Suprapubic skin (tissue), 3 donors: Measurements from ENCODE around the gene LANCL2.

Source experiments
- CTCF ChIP-seq, 2 donors: fragments of 200-600 bp in 1 of 2; fragments of 450-650 bp in 1 of 2; sonication (generic) in 1 of 2; IDR thresholded peaks; one replicate each; pipeline ENCODE4 v1.5.1; 2016 to 2019; ENCODE audit warnings: antibody characterized with exemption in 2 of 2, mild to moderate bottlenecking in 1 of 2, moderate library complexity in 1 of 2
- EP300 ChIP-seq: sonication (generic); formaldehyde crosslinking; IDR thresholded peaks from one replicate; pipeline ENCODE4 v1.6.1; 2017; ENCODE audit warnings: antibody characterized with exemption
- POLR2A ChIP-seq, 2 donors: fragments of 450-650 bp; IDR thresholded peaks; one replicate each; pipeline ENCODE4 v1.6.1; 2017; ENCODE audit warnings: antibody characterized with exemption in 2 of 2, mild to moderate bottlenecking in 2 of 2, moderate library complexity in 2 of 2

GRCh38 chr7:55349121-55349520 lies 16.0 kb upstream of the LANCL2 start:
- TF ChIP-seq POLR2A (IDR thresholded peaks at IDR 0.05) (no peak), CTCF (IDR thresholded peaks at IDR 0.05) (no peak), EP300 (no peak)
